Activated T-cell treated with anti-CD3 and anti-CD28 coated beads for 1 hour (primary cell): Measurements from ENCODE around the gene PLAGL2.

Experiments used
- DNase-seq: peaks from one replicate; pipeline ENCODE4 v3.0.0-alpha.2; 2020; ENCODE audit warnings: low read depth

The PLAGL2 gene

GRCh38 chr20:32152421-32153155, 55.0 kb downstream of the PLAGL2 start:
- DNase-seq: no peak

- no peak for DNase-seq
Observed at GRCh38 chr20:32150291-32150848, 57.2 kb downstream of the PLAGL2 start.

- DNase-seq: no peak
Observed at GRCh38 chr20:32149566-32150170, 57.9 kb downstream of the PLAGL2 start.

- DNase-seq: no peak
Observed at GRCh38 chr20:32144898-32145662, 62.5 kb downstream of the PLAGL2 start.

- no peak for DNase-seq
Observed at GRCh38 chr20:32142991-32143390, 64.6 kb downstream of the PLAGL2 start.
